ENCODE results near the gene SYDE2.
"Not testable (repeated sequence)": the region's sequence is repeated elsewhere in the genome, so short reads cannot be mapped to it uniquely, and the experiment has no call there.

SYDE2 gene

DNA sequence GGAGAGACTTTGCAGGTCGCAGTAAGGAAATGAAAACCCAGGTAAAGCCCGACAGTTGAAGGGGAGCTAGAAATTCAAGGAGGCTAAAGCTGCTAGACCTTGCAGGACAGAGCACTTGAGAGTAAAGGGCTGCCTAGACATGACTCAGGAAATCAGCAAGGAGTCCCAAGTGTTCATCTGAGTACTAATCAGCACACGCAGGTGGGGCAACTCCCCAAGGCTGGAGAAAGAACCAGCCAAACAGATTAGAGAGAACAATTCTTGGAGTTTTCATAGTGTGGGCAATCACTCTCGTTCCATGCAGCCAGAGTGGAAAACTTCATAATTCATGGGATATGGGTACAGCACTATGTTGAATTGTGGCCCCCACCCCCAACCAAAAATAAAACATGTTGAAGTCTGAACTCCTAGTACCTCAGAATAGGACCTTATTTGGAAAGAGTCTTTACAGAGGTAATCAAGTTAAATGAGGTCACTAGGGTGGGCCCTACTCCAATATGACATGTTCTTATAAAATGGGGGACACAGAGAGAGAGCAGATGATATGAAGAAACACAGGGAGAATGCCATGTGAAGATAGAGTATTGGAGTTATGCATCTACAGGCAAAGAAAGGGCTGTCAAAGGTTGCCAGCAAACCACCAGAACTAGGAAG, 28.0 kb downstream of the SYDE2 start:
- DNase-seq (ENCODE audit: low read depth) = no peak

DNA sequence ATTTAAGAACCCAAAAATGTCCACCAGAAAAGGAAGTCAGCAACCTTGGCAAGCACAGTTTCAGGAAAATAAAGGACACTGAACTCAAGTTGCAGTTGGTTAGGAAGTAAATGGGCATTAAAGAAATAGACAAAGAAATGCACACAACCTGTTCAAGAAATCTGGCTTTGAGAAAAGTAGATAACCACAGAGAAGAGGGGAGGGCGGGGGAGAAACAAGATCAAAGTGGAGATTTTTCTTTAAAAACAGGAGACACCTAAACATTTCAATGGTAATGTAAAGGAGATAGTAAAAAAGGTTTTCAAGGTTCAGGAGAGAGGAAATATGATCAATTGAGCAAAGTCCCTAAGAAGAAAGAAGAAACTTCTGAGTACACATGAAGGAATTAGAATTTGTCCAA, 29.1 kb downstream of the SYDE2 start:
- DNase-seq (ENCODE audit: low read depth) = no peak

DNA sequence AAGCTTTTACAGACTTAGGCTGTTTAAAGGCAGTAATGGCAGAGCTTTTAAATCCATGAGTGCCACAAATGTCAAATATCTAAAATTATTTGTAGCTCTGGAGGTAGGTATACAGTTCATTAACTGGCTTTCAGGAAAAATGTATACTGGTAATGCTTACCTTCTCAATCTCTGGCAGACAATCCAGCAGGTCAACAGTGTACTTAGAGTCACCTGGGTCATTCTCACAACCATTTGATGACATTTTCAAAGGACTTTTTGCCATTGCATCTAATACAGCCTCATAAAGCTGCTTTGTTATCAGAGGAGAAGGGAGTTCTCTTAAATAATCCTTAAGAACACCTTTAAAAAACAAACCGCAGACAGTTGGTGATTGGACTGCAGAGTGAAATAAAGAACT, 31.9 kb downstream of the SYDE2 start:
- DNase-seq (ENCODE audit: low read depth) = no peak

DNA sequence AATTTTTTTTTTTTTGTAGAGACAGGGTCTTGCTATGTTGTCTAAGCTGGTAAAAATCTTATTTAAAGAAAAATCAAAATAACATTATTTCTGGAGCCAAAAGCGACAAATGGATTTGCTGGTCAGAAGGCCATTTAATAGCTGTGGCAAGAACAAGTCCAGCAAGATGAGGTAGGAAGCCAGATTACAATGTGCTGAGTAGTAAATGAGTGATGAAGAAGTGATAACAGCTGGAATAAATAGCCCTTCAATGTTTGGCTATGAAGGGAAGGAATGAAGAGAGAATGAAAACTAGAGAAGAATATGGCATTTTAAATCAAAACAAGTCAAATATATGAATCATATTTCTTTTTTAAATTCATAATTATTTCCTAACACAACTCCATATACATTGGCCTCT, 34.5 kb downstream of the SYDE2 start:
- no peak for DNase-seq (ENCODE audit: low read depth)

DNA sequence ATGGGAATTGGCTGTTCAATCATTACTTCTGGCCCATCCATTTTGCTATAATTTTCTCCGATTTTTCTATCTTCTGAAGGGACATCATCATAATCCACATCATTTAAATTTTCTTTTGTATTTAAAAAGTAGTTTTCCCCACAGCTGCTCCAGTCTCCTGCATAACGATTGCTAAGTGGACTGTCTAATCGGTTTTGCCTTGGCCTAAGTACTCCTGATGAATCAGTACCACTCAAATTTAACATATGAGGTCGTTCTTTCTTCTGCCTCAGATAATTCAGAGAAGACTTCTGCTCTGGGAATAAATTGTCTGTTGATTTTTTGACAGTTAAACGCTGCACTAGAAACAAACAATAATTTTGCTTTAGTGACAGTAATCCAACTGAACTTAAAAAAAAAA, 41.9 kb downstream of the SYDE2 start:
- DNase-seq (ENCODE audit: low read depth) = no peak

DNA sequence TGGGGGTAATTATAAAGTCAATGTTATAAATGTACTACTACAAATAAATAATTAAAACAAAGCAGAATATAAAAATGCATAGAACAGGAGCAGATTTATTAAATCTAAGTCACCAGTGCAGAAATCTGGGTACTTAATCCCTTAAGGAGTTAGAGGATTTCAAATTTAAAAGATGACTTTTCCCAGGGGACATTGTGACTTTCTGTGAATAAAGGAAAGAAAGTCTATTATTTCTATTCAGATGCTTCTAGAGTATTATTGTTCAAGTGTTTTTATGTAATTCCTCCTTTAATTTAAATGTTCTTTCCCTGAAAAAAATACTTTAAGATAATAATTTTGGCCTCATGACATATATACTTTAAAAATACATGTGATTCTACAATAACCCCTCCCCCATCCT, 43.4 kb downstream of the SYDE2 start:
- no peak for DNase-seq (ENCODE audit: low read depth)

DNA sequence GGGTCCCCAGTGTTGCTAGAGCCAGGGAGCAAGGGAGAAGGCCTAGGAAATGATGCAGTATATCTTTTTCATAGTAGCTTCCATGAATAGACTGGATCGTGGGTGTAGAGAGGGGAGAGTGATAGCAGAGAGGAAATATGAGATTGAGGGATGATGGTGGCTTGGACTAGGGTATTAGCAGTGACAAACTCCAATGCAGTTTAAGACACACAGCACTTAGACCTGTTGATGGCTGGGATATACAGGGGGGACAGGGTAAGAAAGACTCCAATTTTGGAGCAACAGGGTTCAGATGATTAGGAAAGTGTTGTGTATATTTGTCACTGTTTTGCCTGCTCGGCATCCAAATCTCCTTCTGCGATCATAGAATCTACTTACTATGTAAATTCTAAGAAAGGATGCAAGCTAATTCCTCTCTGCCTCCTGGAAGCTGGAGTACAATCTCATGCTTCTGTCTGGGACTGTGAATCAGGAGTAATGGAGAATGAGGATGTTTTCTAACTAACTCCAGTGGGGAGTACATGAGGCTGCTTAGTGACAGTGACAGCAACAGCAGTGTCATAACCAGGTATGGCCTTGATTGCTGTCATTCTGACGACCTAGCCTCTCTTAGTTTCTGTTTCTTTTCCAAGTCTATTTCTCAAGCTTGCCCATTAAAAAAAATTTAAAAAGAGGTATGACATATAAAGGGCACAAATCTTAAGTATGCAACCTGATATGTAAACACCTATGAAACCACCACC, 47.5 kb downstream of the SYDE2 start:
- no peak for DNase-seq (ENCODE audit: low read depth)

DNA sequence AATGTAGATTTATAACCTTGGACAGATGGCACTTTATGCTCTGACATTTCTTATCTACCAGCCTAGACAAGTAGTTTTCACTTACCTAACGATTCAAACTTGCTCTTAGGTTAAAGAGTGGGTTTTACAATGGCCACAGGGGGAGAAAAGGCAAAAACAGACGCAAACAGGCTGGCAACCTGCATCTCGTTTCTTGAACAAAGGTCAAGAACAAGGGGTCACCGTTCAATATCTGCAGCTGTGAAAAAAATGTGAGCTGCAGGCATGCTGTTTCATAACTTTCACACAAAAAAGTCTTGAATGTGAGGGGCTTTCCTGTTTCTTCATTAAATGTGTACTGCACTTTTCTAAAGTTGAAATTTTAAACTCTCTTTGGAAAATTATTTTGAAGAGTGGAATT, 49.4 kb downstream of the SYDE2 start:
- no peak for DNase-seq (ENCODE audit: low read depth)

DNA sequence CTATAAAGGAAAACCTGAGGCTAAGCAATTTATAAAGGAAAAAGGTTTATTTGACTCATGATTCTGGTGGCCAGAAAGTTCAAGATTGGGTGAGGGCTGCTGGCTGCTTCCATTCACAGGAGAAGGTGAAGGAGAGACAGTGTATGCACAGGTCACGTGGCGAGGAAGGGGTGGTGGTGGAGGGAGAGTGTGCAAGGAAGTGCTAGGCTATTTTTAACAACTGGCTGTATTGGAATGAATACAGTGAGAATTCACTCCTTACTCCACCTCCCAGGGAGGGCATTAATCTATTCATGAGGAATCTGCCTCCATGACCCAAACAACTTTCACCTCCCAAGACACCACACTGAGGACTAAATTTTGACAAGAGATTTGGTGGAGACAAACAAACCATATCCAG, 51.0 kb downstream of the SYDE2 start:
- DNase-seq (ENCODE audit: low read depth) = no peak

DNA sequence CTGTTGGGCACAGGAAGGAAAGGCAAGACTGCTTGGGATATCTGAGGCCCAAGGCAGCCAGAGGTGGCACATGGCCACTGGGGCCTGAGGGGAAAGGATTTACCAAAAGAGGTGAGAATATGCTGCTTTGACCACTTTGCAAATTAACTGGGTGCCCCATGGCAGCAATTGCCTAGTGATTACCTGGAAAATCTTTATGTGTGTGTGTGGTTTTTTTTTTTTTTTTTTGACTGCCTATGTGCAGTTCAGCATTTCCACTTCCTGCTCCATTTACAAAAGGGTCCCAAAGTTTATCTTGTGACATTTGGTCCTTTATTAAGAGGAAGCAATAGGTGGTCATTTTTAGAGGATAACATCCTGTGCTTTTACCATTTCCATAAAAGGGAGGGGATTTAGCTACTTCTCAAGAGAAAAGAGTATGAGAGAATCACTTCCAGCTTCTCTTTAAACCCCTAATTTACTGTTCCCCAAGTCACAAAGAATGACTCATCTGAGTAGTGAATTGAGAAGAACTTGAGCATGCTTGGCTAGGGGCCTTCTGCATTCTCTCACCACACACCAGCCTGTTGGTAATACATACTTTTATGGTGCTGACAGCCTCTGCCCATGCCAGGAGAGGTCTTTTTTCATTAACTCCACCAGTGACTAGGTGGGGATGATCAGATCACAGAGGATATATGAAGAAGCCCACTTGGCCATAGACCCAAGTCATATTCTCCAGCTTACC, 52.1 kb downstream of the SYDE2 start:
- no peak for DNase-seq (ENCODE audit: low read depth)

DNA sequence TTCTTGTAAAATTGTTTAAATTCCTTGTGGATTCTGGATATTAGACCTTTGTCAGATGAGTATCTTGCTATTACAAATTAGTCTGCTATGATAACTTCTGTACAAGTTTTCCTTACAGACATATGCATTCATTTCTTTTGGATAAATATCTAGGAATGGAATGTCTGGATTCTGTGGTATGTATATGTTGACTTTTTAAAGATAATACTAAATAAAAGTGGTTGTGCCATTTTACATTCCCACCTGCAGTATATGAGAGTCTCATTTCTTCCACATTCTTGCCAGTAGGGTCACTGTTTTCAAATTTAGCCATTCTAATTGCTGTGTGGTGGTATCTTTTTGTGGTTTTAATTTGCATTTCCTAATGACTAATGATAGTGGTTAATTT, 53.9 kb downstream of the SYDE2 start:
- DNase-seq (ENCODE audit: low read depth) = no peak

DNA sequence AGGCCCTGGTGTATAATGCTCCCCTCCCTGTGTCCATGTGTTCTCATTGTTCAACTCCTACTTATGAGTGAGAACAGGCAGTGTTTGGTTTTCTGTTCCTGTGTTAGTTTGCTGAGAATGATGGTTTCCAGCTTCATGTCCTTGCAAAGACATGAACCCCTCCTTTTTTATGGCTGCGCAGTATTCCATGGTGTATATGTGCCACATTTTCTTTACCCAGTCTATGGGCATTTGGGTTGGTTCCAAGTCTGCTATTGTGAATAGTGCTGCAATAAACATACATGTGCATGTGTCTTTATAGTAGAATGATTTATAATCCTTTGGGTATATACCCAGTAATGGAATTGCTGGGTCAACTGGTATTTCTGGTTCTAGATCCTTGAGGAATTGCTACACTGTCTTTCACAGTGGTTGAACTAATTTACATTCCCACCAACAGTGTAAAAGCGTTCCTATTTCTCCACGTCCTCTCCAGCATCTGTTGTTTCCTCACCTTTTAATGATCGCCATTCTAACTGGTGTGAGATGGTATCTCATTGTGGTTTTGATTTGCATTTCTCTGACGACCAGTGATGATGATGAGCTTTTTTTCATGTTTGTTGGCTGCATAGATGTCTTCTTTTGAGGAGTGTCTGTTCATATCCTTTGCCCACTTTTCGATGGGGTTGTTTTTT, 54.4 kb downstream of the SYDE2 start:
- DNase-seq (ENCODE audit: low read depth) = not testable (repeated sequence)

DNA sequence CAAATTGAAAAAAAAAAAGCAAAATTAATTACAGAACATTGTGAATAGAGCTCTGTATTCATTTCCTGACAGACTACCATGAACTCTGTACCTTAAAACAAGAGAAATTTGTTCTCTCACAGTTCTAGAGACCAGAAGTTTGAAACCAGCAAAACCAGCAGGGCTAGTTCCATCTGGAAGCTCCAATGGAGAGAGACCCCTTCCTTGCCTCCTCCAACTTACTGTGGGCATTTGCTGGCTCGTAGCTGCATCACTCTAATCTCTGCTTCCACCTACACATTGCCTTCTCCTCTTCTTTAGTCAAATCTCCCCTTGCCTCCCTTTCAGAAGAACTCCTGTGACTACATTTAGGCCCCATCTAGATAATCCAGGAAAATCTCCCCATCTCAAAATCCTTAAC, 56.5 kb downstream of the SYDE2 start:
- DNase-seq (ENCODE audit: low read depth) = no peak

DNA sequence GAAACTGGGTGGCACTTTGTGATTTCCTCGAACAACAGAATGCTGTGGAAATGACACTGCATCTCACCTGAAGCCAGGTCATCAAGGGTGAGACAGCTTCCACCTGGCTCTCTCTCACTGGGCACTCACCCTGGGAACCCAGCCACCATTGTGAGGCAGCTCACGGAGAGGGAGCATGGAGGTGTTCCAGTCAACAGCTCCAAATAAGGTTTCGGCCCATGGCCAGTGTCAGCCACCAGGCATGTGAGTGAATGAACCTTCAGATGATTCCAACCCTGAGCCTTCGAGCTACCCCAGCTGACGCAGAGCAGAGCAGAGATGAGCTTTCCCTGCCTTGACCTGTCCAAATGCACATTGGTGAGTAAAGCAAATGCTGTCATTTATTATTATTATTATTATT, 58.1 kb downstream of the SYDE2 start:
- no peak for DNase-seq (ENCODE audit: low read depth)

DNA sequence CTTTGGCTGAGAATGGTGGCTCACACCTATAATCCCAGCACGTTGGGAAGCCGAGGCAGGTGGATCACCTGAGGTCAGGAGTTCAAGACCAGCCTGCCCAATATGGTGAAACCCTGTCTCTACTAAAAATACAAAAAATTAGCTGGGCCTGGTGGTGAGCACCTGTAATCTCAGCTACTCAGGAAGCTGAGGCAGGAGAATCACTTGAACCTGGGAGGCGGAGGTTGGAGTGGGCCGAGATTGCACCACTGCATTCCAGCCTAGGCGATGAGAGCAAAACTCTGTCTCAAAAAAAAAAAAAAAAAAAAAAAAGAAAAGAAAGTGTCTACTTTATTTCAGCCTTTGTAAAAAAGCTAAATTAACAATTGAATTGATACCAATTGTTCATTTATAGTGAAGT, 62.4 kb downstream of the SYDE2 start:
- DNase-seq (ENCODE audit: low read depth) = not testable (repeated sequence)

DNA sequence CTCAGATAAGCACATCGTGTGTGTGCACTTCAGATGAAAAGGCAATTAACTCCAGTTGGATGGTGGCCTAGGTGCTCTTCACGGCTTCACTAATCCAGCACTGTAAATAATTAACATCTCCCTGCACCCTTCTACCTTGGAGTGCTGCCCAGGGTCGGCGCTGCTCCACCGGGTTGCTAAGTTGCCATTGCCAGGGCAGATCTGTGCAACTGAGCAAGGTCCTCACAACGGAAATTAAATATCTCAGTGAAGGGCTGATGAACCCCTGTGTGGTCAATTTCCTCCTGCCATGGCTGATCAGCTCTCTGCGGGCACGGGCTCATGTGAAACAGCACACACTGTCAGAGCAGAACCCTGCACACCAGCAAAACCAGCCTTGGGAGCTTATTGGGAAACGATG, 63.2 kb downstream of the SYDE2 start:
- no peak for DNase-seq (ENCODE audit: low read depth)

DNA sequence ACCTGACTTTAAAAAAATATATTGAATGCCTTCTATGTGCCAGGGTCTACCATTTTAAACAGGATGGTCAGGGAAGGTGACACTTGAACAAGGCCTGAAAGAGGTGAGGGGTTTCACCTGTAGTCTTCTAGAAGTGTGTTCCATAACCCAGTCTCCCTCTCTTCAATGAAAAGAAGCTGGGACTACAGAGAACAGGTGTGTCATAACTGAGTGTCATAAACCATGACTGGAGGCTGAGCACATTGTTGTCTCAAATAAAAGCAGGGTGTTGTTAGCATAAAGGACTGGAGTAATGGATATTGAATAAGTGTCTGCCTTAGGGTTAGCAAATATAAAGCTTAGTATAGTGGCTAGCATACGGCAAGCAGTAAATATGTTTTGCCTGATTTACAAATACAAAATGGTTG, 65.4 kb downstream of the SYDE2 start:
- no peak for DNase-seq (ENCODE audit: low read depth)

DNA sequence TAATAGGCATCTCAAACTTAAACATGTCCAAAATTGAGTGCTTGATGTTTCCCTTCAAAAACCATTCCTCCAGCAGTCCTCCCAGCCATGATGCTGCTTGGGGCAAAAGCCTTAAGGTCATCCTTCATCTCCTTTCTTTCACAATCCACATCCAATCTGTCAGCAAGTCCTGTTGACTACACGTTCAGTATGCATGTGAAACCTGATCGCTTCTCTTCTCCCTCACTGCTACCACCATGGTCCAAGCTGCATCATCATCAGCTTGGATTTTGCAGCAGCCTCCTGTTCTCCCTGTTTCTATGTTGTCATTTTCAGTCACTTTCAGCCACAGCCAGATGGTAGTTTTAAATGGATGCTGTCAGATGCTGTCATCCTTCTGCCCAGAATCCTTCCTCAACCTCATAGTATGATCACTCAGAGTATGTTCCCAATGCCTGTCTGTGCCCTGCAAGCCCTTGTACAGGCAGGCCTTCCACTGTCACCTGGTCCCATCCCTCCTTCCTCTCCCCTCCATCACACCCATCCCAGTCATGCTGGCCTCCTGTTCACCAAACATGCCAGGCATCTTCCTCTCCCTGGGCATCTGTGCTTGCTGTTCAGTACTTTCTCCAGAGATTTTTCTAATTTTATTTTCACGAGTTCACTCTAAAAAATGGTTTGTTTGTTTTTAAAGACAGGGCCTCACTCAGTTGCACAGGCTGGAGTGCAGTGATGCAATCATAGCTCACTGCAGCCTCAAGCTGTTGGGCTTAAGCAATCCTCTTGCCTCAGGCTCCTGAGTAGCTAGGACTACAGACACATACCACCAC, 66.0 kb downstream of the SYDE2 start:
- no peak for DNase-seq (ENCODE audit: low read depth)

DNA sequence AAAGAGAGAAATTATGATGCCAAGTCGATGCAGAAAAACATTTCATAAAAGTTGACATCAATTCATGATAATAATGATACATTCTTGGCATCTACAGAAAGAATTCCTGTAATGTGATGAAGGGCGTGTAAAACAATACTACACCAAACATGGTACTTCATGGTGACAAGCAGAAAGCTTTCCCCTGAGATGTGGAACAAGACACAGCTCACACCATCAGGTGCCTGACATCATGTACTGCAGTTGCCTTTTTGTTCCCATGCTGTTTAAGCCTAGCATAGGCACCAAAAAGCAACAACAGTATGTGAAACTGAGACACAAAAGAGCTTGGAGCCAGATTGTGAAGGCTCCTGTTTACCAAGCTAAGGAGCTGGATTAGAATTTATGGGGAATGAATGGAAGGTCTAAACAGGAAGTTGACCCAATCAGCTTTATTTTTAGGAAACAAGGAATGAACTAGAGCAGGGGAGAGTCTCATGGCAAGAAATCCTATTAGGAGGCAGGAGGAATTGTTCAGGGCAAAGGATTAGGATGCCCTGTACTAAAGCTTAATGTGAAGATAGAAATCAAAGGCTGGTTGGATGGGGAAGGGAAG, 67.2 kb downstream of the SYDE2 start:
- DNase-seq (ENCODE audit: low read depth) = no peak

DNA sequence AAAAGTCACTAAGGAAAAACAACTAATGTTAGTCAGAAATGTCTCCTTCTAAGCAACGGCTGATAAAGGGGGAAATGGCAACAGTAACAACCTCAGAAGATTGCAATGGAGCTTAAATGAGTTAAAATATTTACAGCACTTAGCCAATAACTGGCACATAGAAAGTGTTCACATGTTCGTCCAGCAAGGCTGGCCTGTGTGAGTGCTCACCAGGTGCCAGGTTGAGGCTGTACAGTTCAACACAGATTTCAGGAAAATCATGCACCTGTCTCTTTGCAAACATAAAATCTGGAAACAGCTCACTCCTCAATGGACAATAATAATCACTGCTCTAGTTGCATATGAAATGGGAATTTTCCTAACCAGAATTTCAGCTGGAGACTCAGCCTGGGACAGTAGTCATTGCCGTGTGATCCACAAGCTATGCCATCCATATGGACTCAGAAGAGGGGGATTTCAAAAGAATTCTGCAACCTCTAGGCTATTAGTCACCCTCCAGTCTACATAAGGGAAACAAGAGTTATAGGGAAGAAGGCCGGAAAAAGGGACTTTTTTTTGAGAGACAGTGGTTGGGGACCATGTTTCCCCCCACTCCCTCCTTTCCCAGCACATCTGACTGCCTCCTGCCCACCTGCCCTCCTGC, 68.6 kb downstream of the SYDE2 start:
- no peak for DNase-seq (ENCODE audit: low read depth)

DNA sequence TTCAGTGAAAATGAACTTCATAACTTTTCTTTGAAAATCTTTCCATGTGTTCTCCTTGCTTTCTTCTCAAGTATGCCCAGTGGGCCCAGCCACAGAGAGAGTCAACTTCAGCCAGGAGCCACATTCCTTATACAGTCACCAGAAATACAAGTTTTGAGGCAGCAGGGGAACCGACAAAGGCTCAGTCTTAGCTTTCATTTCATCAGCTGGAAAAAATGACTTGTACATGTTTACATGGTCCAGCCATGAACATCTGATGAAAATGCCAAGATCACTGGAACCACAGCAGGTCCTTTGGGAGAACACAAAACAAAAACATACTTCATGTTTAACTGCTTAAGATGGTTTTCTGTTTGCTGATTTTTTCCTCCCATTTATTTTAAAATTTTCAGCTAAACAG, 72.5 kb downstream of the SYDE2 start:
- no peak for DNase-seq (ENCODE audit: low read depth)
